HL-60/S4 treated with retinoic acid at 250 ng/mL for 4 days and 3 days (cell line): Measurements from ENCODE around the gene PCDHGC4.

Source experiments
- in situ Hi-C: fragments of 300-500 bp; cut with MboI; formaldehyde crosslinking; loops from 2 replicates; pipeline ENCODE4 v1.7.0; 2022; ENCODE audit warnings: low sequenced_read_pairs

Gene PCDHGC4

DNA sequence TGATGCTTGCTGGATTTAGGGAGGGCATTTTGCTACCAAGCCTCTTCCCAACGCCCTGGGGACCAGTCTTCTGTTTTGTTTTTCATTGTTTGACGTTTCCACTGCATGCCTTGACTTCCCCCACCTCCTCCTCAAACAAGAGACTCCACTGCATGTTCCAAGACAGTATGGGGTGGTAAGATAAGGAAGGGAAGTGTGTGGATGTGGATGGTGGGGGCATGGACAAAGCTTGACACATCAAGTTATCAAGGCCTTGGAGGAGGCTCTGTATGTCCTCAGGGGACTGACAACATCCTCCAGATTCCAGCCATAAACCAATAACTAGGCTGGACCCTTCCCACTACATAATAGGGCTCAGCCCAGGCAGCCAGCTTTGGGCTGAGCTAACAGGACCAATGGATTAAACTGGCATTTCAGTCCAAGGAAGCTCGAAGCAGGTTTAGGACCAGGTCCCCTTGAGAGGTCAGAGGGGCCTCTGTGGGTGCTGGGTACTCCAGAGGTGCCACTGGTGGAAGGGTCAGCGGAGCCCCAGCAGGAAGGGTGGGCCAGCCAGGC, 27.0 kb downstream of the PCDHGC4 start:
- in situ Hi-C loops = no loop called here

DNA sequence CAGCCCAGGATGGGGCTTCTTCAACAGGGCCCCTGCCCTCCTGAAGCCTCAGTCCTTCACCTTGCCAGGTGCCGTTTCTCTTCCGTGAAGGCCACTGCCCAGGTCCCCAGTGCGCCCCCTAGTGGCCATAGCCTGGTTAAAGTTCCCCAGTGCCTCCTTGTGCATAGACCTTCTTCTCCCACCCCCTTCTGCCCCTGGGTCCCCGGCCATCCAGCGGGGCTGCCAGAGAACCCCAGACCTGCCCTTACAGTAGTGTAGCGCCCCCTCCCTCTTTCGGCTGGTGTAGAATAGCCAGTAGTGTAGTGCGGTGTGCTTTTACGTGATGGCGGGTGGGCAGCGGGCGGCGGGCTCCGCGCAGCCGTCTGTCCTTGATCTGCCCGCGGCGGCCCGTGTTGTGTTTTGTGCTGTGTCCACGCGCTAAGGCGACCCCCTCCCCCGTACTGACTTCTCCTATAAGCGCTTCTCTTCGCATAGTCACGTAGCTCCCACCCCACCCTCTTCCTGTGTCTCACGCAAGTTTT, 27.6 kb downstream of the PCDHGC4 start:
- in situ Hi-C loops = no loop called here

DNA sequence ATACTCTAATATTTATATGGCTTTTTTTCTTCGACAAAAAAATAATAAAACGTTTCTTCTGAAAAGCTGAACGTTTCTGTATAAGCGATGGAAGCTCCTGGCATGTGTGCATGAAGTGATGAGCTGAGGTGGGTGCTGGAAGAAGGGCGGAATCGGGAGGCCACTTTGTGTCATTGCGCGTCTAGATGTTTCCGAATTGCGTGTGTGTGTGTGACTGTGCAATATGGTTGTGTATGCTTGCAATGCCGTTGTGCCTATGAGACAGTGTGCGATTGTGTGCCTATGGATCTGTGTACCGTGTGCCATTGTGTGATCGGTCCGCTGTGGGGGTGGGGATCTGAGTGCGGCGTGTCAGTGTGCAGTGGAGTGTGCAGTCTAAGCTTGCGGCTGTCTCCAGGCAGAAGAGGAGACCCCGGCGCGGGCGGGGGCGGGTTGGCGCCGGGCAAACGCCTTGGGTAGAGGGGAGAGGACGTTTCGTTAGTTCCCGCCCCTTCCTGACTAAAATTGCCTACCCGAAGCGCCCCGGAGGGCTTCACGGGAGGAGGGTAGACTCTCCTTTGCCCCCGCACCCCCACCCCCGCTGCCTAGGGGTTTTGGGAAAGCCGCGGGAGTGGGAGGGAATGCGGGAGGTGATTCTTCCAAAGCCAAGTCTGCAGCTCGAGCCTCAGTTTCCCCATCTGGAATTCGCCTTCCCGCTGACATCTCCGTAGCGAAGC, 28.2 kb downstream of the PCDHGC4 start:
- in situ Hi-C loops = no loop called here

GRCh38 chr5:141513627-141514329, 28.9 kb downstream of the PCDHGC4 start:
- in situ Hi-C loops = no loop called here

DNA sequence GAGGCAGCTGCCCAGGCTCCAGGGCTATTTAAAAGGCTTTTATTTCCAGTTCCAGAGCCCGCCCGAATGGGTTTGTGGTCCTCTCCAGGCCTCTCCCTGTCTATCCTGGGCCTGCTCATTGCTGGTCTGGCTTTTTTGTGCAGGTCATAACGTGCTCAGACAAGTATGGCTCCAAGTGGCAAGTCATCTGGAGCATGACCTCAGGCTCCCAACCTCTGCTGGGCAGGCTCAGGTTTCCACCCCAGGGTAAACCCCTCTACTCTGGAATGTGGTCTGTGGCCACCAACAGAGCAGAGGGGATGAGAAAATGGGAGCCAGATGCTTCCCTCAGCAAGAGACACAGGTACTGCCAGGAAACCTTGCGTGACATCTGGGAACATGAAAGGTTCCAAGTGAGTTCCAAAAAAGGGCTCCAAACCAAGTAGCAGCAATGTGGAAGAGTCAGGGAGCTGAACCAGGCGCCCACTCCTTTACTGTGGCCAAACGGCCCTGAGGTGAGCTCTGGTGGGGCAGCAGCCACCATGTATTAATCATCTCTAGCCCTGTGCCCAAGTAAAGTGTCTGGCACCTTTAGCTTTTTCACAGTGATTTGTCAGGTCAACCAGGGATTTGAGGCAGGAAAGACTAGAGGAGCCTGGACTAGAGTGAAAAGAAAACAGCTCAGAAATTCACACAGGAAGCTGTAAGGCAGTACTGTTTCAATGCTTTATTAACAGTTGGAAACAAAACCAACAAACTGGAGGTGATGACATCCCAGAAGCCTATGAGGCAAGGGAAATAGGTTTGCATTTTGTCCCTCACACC, 29.7 kb downstream of the PCDHGC4 start:
- in situ Hi-C loops = no loop called here

DNA sequence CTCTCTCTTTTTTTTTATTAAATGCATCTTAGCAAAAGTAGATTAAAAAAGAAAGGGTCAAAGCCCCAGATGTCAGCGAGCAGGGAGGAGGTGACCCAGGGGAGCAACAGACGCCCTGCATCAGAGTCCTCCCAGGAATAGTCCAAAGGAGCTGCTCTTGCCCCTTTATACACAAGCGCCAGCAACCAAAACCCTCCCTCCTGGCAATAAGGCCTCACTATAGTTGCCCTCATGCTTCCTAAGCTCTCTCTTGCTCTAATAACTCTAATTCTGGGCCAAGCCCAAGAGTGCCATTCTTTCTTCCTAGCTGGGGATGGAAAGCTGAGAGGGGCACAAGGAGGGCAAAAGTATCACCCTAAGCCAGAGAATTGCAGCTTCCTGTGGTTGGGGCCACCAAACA, 30.3 kb downstream of the PCDHGC4 start:
- in situ Hi-C loops = no loop called here

DNA sequence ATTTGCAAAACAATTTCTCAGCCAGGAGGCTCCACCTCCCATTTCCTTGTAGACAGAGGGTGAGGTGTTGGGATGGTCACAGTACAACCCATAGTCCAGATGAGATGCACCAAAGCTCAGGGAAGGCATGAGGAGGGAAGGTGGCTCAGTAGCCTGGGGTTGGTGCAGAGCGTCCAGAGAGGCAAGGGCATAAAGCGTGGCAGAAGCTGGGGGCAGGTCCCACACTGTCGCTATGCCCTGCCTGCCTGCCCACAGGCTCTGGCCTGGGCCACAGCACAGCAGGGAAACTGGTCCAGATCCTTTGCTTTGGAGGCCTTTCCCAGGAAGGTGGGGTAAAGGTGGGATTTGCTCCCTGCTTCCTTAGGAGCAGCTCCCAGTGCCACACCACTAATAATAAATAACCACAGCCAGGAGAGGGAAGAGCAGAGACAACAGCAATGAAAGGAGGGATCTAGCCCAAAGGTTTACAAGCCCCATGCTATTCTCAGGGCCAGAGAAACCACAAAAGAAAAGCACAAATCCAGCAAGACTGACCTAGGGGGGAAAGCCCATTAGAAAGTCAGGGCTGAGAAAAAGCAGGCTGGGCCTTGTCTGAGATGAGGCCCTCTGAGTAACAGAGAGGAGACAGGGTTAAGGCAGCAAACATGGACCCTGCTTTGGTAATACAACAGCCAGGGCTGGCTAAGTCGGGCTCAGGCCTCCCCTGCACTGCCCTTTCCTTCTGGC, 31.3 kb downstream of the PCDHGC4 start:
- in situ Hi-C loops = no loop called here

DNA sequence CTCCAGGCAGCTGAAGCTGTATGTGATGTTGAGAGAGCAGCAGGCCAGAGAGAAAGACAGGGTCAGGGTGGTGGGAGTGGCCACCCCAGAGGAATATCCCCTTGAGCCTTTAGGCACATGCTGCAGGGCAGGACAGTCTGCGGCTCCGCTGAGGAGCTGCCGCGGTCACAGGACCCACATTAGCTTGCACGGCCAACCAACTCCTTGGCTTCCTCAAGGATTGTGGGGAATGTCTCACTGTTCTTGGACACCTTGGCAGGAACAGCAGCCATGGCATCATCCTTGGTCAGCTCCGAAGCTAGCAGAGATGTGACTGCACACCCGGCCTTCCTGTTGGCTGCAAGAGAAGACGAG, 31.8 kb downstream of the PCDHGC4 start:
- in situ Hi-C loops = no loop called here

DNA sequence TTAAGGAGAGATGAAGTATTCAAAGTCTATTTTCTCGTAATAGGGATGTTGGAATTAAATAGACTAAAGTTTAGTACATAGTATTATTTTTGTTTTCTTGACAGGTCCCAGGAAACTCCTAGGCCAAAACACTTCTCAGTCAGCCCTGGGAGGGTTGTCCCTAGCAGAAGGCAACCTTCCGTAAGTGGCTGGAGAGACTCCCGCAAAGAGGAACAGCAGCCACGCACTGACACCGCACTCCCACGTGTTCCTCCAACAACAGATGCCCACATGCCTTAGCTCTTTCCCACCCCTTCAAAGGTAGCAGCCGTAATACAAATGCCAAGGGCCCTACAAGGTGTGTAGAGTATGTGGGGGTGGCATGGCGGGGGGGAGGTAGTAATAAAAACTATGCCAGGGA, 32.5 kb downstream of the PCDHGC4 start:
- in situ Hi-C loops = no loop called here

DNA sequence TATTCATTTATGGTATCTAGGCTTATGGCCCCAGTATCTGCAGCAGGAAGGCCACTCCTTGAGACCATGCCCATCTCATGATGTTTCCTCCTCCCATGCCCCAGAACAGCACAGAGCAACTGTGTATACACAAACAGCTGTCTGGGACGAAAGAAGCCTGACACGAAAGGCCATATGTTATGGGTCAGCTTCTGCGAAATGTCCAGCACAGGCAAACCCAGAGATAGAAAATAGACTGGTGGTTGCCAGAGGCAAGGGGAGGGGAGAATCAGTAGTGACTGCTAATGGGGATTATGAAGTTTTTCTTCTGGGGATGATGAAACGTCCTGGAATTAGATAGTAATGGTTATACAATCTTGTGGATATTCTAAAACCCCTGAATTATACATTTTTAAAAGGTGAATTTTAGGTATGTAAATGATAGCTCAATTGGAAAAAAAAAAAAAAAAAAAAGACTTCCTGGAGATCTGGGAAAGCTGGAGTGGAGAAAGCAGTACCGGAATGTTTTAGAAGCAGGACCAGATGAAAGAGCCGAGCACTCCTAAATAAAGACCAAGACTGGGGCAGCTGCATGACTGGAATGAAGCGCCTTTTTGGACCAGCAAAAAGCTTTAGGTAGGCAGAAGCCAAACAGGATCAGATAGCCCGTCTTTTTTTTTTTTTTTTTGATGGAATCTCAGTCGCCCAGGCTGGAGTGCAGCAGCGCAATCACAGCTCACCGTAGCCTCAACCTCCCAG, 33.2 kb downstream of the PCDHGC4 start:
- in situ Hi-C loops = no loop called here

DNA sequence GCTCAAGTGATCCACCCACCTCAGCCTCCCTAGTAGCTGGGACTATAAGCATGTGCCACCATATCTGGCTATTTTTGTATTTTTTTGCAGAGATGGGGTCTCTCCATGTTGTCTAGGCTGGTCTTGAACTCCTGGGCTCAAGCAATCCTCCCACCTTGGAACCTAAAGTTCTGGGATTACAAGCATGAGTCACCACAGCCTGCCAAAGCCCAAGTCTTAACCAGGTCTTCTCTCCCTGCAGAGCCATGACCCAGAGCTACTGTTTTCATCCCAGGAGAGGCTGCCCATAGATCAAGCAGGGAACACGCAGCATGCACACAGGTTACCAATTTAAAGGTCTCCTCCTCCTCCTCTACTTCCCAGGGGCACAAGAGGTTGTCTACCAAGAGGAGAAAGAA, 33.8 kb downstream of the PCDHGC4 start:
- in situ Hi-C loops = no loop called here

- in situ Hi-C loops = no loop called here
Measured at GRCh38 chr5:141519605-141520565, 35.1 kb downstream of the PCDHGC4 start.

DNA sequence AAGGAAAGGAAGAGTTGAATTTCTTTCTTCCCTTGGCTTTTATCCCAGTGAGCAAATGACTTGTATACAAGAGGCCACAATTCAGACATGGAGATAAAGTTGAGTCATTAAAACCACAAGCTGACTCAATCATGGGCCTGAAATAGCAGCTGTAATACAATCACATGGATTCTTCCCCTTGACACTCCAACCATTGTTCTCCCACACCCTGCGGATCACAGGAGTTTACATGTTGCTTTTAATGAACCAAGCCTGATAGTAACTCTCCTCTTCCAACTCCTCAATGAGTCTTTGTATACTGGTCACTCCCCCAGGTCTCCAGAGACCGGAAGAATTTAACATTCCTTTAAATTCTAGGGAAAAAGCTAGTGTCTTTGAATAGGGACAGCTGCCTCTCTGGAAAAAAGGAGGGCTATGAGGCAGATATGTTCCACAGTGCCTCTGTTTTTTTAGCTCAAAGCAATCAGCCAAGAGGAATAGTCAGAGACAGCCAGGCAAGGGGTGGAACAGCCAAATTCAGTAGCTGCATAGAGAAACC, 36.5 kb downstream of the PCDHGC4 start:
- in situ Hi-C loops = no loop called here

GRCh38 chr5:141522301-141522700, 37.5 kb downstream of the PCDHGC4 start:
- in situ Hi-C loops = no loop called here

DNA sequence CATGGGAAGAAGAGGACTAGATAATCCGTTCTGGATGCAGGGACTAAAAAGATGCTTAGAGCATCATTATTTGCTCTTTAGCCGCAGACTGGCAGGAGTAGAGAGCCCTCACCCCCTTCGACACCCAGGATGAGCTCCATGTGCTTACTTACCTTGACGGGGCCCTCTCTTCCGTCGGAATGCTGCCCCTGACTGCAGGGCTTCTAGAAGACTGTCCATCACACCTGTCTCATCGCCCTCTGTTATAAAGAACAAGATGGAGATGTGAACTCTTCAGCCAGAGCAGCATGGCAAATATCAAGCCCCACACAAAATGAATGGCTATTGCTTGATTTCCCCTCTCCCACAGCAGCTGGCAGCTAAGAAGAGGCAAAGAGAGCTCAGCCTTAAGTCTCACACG, 39.2 kb downstream of the PCDHGC4 start:
- in situ Hi-C loops = no loop called here

- in situ Hi-C loops = no loop called here
Measured at GRCh38 chr5:141524604-141525597, 40.1 kb downstream of the PCDHGC4 start.

- in situ Hi-C loops = no loop called here
Measured at GRCh38 chr5:141525653-141526052, 40.8 kb downstream of the PCDHGC4 start.
